ENCODE measurements around the gene LRIT2.

LRIT2 gene

GRCh38 chr10:84225427-84226173 is at the start of gene LRIT2:
LRIT2 (minus strand) TSS chr10:84225544; CDS start chr10:84225520, 24 bp downstream.
- DNase-seq: no peak

- no peak for DNase-seq
These were observed 45.4 kb upstream of the LRIT2 start for GRCh38 chr10:84270708-84271107.

GRCh38 chr10:84269773-84270172 is 44.4 kb upstream of the LRIT2 start:
- DNase-seq: no peak

- no peak for DNase-seq
These were observed 43.8 kb upstream of the LRIT2 start for GRCh38 chr10:84269162-84269561.

- peak; percentile 40 for DNase-seq
These were observed 42.3 kb upstream of the LRIT2 start for GRCh38 chr10:84267503-84268126.

GRCh38 chr10:84265418-84265817 is 40.1 kb upstream of the LRIT2 start:
- DNase-seq: no peak

- peak; percentile 54 for DNase-seq
These were observed 39.3 kb upstream of the LRIT2 start for GRCh38 chr10:84264611-84265141.

GRCh38 chr10:84263716-84264115 is 38.4 kb upstream of the LRIT2 start:
- DNase-seq: no peak

GRCh38 chr10:84262190-84262956 is 37.0 kb upstream of the LRIT2 start:
- no peak for DNase-seq

- no peak for DNase-seq
These were observed 36.0 kb upstream of the LRIT2 start for GRCh38 chr10:84261236-84261915.

- no peak for DNase-seq
These were observed 32.8 kb upstream of the LRIT2 start for GRCh38 chr10:84258034-84258695.

- no peak for DNase-seq
These were observed 32.1 kb upstream of the LRIT2 start for GRCh38 chr10:84257343-84258020.

GRCh38 chr10:84256510-84257342 is 31.4 kb upstream of the LRIT2 start:
- DNase-seq: no peak

- no peak for DNase-seq
These were observed 29.5 kb upstream of the LRIT2 start for GRCh38 chr10:84254552-84255478.

GRCh38 chr10:84248794-84249193 is 23.4 kb upstream of the LRIT2 start:
- no peak for DNase-seq

GRCh38 chr10:84247496-84247895 is 22.2 kb upstream of the LRIT2 start:
- no peak for DNase-seq

GRCh38 chr10:84244651-84245270 is 19.4 kb upstream of the LRIT2 start, which contains the start of gene RGR:
RGR (plus strand) TSS chr10:84245053; CDS start chr10:84245091, 38 bp downstream.
- DNase-seq: no peak

GRCh38 chr10:84243759-84244158 is 18.4 kb upstream of the LRIT2 start:
- DNase-seq: no peak

- no peak for DNase-seq
These were observed 15.9 kb upstream of the LRIT2 start, which contains the start of gene LRIT1 for GRCh38 chr10:84241185-84241790. LRIT1 (minus strand) TSS chr10:84241546; CDS start chr10:84241439, 107 bp downstream.

Data from CD4-positive, alpha-beta T cell treated with Interleukin-15 for 1 hour (primary cell).